Activated gamma-delta T cell treated with anti-CD3 and anti-CD28 coated beads, Interleukin-2, amount 50 U/mL, for 16 hours (primary cell): Measurements from ENCODE around the gene CARNS1.

Source experiments
- DNase-seq: peaks from one replicate; pipeline ENCODE4 v3.0.0-alpha.2; 2020; ENCODE audit warnings: low read depth

Gene CARNS1, protein sequence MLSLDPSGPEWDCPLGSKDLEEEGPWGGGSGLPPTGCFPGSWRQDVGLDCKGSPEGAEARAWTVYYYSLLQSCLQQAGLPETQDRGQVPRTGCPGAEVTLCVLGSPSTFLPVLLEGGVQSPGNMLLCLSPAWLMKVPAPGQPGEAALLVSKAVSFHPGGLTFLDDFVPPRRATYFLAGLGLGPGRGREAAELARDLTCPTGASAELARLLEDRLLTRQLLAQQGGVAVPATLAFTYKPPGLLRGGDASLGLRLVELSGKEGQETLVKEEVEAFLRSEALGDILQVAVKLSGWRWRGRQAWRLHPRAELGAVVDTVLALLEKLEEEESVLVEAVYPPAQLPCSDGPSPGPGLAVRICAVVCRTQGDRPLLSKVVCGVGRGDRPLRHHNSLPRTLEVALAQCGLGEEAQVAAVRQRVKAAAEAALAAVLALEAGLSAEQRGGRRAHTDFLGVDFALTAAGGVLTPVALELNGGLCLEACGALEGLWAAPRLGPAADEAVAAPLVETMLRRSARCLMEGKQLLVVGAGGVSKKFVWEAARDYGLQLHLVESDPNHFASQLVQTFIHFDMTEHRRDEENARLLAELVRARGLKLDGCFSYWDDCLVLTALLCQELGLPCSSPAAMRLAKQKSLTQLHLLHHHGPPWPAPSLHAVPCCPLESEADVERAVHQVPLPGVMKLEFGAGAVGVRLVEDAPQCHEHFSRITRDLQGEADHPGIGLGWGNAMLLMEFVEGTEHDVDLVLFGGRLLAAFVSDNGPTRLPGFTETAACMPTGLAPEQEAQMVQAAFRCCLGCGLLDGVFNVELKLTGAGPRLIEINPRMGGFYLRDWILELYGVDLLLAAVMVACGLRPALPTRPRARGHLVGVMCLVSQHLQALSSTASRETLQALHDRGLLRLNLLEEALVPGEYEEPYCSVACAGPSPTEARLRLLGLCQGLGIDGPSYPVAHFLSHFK

DNA sequence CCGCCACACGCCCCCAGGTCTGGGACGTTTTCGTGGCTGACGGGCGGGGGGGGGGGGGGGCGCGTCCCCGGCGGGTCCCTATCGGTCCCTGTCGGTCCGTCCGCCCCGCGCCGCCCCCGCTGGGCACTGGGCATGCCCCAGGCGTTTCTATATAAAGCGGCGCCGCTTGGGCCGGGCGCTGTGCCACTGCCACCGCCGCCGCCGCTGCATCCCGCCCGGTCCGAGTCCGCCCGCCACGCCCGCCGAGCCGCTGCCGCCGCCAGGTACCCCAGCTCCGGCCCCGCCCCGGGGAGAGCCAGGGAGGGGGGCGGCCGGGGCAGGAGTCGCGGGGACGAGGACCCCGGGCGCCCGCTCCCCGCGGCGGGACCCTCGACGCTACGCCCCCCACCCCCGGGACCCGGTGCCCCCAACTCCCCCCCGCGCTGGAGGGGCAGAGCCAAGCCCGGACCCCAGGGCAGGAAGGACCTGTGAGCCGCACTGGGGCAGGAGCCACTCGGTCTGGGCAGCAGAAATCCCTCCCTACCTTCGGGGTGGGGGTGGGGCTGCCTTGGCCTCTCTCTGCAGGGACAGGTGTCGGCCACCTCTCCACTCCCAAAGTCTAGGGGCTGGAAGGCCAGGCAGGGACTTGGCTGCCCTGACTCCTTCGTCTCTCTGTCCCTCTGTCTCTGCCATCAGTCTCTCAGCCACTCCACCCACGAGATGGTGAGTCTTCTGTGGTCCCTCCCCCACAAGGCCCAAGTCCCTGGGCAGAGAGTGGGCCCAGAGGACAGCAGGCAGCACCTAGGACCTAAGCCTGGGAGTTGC lies at the start of gene CARNS1:
Gene CARNS1, plus strand, starts transcription at position 178 of the 804 bp plus-strand sequence. Its CDS starts 522 bp downstream, at position 700.
- no peak for DNase-seq

DNA sequence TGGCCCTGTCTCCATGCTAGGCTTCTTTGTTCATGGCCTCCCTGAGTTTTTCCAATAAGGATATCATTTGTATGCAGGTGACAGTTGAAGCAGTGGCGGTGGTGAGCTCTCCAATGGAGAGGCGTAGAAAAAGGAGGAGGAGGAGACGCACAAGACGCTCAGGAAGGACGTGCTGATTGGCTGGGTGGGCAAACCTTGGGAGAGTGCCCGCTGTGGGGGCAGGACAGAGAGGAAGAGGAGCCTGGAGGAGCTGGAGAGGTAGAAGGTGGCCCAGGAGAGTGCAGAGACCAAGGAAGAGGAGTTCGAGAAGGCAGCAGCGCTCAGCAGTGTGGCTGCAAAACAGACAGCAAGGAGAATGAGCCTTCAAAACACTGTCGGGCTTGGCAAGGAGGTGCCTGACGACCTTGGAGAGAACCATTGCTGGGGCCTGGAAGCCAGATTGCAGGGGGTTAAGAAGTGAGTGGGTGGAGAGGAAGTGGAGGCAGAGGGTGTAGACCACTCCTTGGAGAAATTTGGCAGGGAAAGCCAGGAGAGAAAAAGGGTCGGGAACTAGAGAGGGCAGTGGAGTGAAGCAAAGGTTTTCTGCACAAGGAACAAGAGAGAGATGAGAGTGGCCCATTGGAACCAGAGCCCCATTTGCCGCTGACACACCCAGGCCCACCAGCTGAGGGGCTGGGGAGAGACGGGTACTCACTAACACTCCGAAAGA lies 49.6 kb upstream of the CARNS1 start:
- no peak for DNase-seq

DNA sequence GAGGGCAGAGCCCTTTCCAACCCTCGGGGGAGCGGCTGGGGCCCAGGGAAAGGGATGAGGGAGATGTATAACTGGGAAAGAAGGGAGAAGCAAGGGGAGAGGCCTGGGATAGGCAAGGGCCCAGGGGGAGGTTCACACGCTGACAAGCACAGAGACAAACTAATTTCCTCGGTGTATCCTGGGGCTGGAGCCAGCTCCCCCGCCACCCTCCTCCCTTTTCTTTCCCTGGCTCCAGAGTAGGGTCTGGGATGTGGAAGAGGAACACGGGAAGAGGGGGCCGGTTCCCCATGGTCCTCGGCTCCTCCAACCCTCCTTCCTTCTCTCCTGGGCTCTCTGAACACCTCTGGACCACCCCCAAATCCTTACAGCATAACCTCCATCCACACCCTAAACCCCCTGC lies 48.9 kb upstream of the CARNS1 start:
- no peak for DNase-seq

DNA sequence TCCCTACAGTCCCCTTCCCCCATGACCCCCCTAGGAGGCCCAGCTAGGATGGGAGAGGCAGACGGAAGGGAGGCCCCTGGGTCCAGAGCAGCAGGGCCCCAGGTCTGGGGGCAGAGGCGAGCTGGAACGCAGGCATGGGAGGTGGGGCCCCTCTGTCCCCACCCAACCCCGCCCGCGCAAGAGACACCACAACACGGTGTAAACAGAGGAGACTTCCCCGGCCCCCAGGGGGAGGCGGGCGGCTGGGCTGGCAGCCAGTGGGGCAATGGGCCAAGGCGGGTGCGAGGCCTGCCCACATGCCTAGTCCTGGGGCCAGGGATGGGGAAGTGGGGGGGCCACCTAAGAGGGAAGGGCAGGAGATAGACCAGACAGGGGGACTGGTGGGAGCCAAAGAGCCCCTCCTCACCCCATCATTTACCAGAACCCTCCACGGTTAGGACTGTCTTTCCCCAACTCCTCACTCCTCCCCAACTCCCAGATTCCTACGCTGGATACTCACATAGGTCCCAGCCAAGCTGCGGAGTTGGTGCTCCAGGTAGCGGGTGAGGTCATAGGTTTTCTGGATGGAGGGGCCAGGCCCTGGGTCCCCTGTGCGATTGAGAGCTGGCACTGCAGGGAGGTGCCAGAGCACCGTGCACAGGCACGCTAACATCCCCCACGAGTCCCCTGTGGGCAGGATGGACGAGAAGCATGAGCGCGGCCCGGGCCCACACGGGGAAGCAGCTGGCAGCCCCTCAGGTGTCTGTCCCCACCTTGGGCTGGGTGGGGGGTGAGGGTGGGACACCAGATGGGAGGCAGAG lies 48.3 kb upstream of the CARNS1 start:
- no peak for DNase-seq

DNA sequence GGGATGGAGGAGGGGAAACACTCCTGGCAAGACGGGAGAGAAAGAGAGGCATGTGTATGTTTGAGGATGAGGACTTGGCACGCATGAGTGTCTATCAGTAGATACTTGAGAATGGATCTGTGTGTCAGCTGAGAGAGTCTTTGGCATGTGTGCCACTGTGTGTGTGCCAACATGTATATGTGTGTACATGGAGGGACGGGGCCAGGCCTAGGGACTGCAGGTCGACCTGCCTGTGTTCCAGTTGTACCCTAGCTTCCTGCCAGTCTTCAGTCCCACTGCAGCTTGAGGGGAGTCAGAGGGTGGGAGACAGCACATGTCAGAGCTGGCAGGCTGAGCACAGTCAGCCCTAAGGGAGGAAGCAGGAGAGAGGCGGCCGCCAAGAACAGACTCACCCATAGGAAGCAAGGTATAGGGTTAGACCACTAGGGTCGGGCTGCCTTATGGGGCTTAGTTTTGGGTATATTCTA lies 47.7 kb upstream of the CARNS1 start:
- DNase-seq: no peak

DNA sequence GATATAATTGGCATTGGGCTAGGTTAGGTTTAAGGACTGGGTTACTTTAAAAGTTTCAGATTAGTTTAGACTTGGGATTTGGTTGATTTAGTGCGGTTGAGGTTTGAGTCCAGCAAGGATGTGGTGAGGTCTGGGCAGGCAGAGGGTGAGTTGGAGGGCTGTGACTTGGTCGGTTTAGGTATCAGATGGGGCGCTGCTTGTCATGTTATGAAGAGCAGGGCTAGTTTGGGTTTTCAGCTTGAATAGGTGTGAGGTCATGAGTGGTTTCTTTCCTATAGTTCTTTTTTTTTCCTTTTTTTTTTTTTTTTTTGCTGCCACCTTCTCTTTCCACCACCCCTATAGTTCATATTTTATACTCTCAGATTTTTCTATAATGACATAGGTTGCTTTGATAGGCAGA lies 46.9 kb upstream of the CARNS1 start:
- no peak for DNase-seq

DNA sequence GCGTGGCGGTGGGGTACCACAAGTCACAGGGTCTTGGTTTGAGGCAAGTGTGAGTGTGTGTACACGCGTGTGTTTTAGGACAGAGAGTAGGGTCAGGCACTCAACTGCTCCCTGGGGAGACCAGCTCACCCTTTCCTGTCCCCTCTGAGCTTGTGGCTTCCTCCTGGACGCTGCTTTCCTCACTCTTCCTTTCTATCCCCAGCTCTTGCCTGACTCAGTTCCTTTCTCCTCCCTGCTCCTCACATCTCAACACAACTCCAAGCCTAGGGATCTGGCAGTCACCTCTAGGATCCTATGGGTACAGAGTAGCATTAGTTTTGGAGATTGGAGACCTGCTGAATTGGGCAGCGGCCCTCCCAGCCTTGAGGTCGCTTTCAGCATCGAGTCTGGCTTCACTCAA lies 46.2 kb upstream of the CARNS1 start:
- no peak for DNase-seq

DNA sequence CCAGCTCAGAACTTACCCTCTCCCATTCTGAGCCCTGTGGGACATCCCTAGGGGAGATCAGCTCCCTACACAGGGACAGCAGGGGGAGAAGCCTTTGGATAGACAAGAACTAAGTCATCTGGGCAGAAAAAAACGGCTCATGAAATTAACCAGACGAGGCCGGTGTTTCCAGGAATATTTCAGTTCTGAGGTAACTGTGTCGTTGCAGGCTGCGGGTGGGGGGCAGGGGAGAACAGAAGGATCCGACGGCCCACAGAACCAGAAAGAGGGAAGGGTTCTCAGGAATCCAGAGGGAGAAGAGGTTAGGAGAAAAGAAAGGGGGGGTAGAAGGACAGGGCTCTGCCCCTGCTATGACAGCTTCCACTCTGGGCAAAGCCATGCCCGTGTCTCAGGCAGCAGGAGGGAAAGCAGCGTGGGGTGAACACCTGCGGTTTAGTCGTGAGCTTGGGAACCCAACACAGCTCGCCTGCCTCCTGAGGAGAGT lies 45.6 kb upstream of the CARNS1 start:
- no peak for DNase-seq

DNA sequence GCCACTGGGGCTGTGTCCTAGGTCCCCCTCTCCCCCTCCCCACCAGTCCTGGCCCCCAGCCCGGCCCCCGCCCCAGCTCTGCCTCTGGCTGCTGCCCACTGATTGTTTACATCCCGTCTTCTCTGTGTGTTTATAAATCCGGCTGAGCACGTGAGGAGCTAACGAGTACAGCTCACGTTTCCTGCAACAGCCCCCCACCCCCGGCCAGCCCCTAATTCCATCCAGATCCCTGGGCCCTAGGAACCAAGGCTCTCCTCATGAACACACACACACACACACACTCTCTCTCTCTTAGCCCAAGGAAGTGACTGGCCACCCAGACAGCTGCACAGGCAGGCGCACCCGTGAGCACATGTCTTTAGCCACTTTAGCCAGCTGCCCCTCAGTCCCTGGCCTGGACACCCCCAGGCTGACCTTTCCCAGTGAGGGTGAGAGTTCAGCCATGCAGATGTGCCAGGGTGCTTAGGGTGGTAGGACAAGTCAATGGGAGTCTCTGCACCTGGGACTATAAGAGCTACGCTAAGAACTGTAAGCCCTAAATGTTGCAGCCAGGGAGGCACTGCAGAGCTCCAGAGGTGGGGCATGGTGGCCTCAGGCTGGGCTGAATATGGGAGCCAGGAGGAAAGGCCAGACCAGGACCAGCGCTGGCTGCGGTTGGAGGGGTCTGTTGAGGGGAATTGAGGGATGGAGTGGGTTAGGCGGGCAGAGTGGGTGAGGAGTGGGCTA lies 45.0 kb upstream of the CARNS1 start:
- DNase-seq: no peak

DNA sequence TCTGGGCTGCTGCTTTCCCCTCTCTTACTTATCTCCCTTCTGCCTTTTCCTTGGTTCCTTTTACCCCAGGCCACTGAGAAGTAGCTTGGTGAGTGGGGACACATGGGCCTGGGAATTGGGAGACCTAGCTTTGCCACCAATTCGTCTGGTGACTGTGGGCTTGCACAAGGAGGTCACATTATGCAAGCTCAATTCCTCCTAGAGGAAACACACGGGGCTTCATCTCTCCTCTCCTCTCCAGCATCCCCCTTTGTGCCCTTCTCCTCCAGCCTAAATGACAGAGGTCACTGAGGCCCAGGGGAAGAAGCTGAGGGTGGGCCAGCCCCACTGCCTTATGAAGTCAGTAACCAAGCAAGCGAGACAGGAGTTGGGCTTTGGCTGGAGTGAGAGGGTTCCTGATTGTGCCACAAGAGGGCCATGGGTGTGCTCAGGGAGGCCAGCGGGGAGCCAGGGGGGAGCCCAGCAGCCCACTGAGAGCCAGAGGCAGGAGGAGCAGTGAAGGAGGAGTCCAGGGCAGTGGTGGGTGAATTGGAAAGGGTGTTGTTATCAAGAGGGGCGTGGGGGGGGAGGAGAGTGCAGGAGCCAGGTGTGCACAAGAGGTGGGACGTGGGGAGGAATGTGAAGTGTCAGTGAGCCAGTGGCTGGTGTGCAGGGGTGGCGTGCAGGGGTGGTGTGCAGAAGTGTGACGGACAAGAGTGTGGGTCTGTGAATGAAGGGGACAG lies 44.1 kb upstream of the CARNS1 start:
- DNase-seq: no peak

DNA sequence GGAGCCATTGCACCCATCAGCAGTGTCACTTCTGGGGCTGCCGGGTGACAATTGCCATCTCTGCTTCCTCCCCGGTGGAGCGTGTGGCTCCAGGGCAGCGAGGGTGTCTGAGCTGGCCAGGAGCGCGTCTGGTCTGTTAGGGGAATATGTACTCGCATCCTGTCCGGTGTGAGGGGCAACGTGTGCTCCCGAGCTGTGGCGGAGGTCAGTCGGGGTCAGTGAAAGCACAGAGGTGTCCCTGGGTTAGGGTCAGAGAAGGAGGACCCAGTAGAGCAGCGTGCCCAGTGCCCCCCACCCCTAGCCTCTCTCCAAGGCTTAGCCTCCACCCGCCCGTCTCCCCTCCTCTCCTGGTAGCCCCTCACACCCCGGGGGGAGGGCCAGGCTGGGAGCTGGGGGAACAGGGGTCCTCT lies 43.6 kb upstream of the CARNS1 start:
- DNase-seq: no peak

DNA sequence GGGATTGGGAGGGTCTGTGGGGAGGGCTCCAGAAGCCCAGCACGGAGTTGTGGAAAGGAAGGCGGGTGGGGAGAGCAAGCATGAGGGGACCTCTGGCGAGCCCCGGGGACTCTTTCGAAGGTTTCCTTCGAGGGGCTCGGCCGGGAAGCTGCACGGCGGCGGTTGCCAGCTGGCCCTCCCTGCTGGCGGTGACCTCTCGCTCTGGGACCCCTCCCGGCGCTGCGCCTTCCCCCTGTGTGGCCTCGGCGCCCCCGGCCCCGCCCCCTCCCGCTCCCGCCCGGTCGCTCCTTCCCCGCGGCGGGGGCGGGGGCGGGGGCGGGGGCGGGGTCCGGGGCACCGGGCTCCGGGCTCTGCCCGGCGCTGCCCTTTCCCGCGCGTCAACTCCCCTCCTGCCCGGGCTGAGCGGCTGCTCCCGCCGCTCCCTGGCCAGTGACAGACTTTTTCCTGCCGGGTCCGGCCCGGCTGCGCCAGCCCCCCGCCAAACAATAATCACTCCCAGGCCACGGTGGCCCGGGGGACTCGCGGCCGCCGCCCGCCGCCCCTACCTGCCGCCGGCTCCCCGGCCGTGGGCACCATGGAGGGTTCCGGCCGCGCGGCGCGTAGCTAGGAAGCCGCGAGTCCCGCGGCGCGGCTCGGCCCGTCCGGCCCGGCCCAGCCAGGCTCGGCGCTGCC lies 43.0 kb upstream of the CARNS1 start:
- no peak for DNase-seq

DNA sequence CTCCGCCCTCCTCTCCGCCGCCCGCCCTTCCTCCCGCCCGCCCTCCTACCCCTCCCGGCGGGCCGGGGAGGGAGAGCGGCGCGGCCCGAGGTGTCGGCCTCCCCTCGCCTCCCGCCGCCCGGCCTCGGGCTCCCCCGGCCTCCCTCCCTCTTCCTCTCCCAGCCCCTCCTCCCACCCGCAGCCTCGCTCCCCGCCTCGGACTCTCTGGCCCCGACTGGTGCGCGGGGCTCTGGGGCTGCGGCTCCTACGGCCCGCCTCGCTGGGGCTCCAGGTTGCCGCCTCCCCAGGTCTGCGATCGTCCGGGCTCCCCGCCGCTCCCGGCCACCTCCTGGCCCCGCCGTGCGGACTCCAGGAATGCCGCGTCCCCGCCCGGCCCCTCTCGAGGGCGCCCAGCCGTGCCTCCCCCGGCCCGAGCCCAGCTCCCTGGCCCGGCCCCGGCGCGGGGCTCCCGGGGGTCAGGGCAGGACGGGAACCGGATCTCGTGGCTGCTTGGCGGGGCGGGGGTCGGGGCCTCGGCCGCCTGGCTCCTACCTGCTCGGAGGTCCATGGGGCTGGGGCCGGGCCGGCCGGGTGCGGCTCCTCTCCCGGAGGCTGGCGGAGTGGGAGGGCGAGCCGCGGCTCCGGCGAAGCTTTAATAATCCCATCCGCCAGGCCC lies 42.4 kb upstream of the CARNS1 start, which contains the start of gene CLCF1:
Gene CLCF1, minus strand, starts transcription at position 606 of the 655 bp plus-strand sequence. Its CDS starts 59 bp downstream, at position 547.
- DNase-seq: no peak

DNA sequence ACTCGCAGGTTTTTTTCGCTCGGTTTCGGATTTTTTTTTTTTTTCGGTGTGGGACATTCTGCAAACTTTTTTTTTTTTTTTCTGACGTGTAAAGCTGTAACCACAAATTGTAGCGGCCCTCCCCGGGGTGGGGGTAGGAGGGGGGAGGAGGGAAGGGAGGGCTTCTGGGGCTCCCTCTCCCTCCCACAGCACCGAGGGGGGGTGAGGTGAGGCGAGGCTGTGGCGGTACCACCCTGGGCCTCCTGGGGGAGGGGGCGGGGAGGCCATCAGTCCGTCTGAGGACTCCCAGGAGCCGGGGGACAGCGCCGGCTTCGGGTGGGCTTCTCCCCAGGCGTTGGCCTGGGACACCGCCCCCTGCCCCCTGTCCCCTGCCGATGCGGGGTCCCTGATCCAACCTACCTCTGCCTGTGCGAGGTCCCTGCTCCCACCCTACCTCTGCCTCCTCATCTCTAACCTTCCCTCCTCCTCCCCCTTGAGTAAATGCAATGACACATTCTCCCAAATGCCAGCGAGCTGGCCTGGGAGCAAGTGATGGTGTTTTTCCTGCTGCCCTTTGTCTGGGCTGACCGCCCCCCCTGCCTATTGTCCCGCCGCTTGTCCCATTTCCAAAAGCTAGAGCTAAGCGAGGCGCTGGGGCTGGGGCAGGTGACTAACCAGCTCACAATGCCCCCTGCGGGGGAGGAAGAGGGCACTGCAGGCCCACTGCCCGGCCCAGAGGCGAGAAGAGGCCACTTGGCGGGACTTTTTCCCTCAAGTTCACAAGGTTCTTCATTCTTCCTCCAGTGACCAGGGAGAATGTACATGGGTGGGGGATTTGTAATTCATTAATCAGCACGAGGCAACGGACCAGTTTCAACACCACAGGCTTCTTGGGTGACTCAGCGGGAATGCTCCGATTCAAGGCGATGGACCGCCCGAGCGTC lies 41.6 kb upstream of the CARNS1 start:
- DNase-seq: peak; percentile 82

DNA sequence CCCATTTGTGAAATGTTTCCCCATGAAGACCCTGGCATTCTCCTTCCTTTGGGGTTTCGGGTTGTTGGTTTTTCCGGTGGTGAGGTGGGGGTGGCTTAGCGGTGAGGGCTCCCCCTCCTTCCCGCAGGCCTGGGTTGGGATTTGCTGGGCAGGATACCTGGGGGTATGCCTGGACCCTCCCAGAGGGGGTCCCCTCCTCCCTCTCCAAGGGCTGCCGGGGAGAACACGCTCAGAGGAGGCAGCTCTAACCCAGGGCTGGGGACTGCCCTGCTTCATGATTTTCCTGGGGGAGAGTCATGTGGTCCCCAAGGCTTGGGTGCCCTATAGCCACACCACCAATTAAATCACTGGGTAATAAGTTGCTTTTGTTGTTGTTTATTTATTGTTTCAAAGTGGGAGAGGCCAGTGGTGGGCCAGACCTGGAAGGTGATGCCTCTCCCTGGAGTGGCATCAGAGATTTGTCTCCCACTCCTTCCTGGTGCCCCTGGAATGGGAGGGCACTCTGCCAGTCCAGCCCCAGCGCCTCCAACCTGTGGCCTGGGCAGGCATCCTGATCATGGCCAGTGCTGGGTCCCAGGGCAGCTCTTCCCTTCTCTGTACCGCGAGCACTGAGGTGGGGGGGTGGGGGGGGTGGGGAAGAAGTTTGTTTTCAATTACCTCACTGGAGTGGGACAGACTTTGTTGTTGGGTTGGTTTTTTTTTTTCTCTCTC lies 40.8 kb upstream of the CARNS1 start:
- DNase-seq: no peak
